GM06990 (cell line): ENCODE measurements around the gene SLFN14.

Experiments
- DNase-seq: peaks from one replicate; pipeline ENCODE4 v3.0.0-alpha.2; 2011; ENCODE audit not compliant: insufficient read length; ENCODE audit errors: extremely low read depth
- H3K27me3 ChIP-seq: replicated peaks from 2 replicates; pipeline ENCODE4 v1.6.0; 2011; ENCODE audit warnings: low read length; ENCODE audit not compliant: control insufficient read depth, insufficient read depth
- H3K36me3 ChIP-seq: 2 replicates; pipeline ENCODE4 v1.5.1; 2011; ENCODE audit warnings: low read length; ENCODE audit not compliant: control insufficient read depth, insufficient read depth
- H3K4me3 ChIP-seq: replicated peaks from 2 replicates; pipeline ENCODE4 v1.5.1; 2011; ENCODE audit warnings: low read depth, mild to moderate bottlenecking, control low read depth, low read length
- TF ChIP-seq, protein P1 (sequence below): IDR thresholded peaks from 2 replicates; pipeline ENCODE4 v1.5.1; 2011; ENCODE audit warnings: low read length, control low read depth, mild to moderate bottlenecking, inconsistent platforms; ENCODE audit not compliant: insufficient read depth, poor library complexity, severe bottlenecking

The SLFN14 gene

DNA sequence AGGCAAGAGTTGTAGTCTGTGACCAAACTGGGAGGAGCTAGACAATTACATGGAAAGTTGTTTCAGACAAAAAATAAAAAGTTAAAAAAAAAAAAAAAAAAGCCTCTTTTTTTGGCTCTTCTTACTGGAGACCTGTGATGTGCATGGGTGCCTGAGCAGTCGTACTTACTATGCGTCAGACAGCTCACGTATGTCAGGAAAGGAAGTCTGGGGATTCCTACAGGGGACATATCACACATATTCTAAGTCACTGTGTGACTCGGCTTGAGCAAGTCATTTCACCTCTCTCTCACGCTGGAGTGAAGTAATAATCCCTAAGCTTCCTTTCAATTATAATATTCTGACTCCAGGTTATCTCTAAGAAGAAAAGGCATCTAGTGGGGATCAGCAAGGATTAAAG lies 6.0 kb downstream of the SLFN14 start:
- Histone ChIP-seq H3K4me3 (no peak overlapping the region), H3K36me3 (no peaks in the 10 kb centered on the region), H3K27me3 (no peaks in the 10 kb centered on the region)
- DNase-seq = no peak
- TF ChIP-seq, protein P1, sequence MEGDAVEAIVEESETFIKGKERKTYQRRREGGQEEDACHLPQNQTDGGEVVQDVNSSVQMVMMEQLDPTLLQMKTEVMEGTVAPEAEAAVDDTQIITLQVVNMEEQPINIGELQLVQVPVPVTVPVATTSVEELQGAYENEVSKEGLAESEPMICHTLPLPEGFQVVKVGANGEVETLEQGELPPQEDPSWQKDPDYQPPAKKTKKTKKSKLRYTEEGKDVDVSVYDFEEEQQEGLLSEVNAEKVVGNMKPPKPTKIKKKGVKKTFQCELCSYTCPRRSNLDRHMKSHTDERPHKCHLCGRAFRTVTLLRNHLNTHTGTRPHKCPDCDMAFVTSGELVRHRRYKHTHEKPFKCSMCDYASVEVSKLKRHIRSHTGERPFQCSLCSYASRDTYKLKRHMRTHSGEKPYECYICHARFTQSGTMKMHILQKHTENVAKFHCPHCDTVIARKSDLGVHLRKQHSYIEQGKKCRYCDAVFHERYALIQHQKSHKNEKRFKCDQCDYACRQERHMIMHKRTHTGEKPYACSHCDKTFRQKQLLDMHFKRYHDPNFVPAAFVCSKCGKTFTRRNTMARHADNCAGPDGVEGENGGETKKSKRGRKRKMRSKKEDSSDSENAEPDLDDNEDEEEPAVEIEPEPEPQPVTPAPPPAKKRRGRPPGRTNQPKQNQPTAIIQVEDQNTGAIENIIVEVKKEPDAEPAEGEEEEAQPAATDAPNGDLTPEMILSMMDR = no peak

DNA sequence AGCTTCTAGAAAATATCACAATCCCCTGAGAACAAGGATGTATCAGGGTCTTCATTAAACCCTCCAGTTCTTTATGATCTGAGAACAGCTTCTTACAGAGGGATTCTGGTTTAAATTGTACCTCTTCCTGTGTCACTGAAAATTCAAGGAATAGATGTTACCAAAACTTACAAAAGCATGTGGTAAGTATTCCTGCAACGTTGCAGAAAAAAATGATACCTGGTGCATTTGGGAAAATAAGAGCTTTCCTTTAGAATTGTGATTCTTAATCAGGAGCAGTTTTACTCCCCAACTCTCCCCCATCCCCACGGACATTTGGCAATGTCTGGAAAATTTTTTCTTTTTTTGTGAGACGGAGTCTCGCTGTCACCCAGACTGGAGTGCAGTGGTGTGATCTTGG lies 7.3 kb downstream of the SLFN14 start:
- no peaks in the 10 kb centered on the region for H3K27me3 ChIP-seq
- TF ChIP-seq, protein P1 = no peak
- no peaks in the 10 kb centered on the region for H3K36me3 ChIP-seq

DNA sequence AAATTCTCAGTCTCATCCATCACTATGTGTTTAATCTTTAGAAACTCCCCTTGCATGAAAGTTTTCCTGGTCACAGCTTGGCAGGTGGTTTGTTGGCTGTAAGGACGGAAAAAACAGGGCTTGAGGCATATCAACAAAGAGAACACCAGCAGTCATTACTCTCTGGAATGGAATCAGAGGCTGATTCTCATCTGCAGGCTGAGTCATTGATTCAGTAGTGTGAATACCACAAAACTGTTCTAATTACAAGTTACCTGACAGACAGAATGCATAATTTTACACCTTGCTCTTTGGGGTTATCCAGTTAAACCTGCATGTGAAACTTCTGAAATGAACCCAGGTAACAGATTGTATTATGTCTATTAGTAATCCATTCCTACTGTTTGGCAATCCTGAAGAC lies 11.6 kb downstream of the SLFN14 start:
- H3K36me3 ChIP-seq = no peaks in the 10 kb centered on the region
- TF ChIP-seq, protein P1 = no peak
- no peaks in the 10 kb centered on the region for H3K27me3 ChIP-seq
- no peak overlapping the region for H3K4me3 ChIP-seq
- DNase-seq = no peak

More for the DNA sequence above, 7.3 kb downstream of the SLFN14 start:
- DNase-seq = no peak
- H3K4me3 ChIP-seq = no peak overlapping the region

DNA sequence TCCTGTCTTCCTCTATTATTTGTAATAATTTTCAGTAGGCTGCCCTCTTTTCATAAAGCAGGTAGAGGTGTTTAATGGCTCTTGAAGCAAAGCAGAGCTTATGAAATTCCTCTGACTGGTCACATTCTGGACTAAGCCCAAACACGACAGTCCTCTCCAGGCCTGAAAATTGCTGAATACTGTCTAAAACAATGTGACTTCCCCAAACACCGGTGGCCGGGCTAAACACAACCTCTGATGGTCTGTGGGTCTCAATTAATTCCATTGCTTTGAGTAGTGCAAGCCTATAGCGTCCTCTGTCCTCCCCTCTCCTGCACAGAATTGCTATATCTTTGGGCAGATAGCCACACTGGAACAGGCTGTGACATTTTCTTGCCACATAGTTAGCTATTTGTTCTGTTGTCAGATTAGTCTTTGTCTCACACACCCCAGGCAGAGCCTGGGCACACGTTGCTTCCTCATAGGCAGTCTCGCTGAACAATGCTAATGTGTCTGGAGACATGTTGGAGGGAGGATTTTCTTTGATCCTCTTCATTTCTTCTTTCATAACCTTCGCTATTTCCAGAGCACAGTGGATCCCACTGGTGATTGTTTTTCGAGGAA lies 12.3 kb downstream of the SLFN14 start:
- Histone ChIP-seq H3K4me3 (no peak overlapping the region), H3K36me3 (no peaks in the 10 kb centered on the region), H3K27me3 (no peaks in the 10 kb centered on the region)
- TF ChIP-seq, protein P1 = no peak
- no peak for DNase-seq

DNA sequence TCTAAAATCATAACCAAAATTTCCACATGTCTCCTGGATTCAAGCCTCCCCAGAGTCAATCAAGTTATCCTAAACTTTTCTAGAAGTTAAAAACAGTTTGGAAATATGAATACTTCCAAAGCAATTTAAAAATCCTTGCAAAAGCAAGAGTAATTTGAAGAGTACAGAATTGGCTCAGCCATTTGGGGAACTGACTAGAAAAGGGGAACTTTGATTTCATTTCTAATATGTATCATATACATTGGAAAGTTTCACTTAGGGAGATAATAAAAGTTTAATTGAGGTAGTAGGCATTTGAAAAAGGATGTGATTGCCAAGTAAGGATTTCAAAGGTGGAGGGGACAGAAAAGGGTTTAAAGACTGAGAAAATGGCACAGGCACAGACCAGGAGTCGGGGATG lies 14.1 kb downstream of the SLFN14 start:
- no peaks in the 10 kb centered on the region for H3K36me3 ChIP-seq
- H3K4me3 ChIP-seq = no peak overlapping the region
- no peak for DNase-seq
- TF ChIP-seq, protein P1 = no peak
- H3K27me3 ChIP-seq = no peaks in the 10 kb centered on the region

DNA sequence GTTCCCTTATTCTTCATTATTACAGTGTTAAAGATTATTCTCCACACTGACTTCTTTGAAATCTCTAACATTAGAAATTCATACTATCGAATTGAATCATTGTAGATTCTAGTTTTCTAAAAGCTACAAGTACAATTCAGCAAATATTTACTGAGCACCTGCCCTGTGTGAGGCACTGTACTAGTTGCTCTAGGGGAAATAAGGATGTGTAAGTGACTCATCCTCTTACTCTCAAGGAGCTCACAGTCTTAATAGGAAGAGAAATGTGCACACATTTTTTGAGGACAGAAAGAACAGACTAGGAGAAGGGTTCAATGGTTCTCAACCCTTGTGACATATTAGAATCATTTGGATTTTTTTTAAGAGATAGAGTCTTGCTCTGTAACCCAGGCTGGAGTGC lies 15.5 kb downstream of the SLFN14 start:
- no peaks in the 10 kb centered on the region for H3K27me3 ChIP-seq
- no peak overlapping the region for H3K4me3 ChIP-seq
- H3K36me3 ChIP-seq = no peaks in the 10 kb centered on the region
- DNase-seq = no peak
- TF ChIP-seq, protein P1 = no peak
